PC-9 (cell line): ENCODE data around the gene EML6. TPM values are rescaled to one million over a fixed set of nuclear protein-coding genes. Genes with fewer than 3 reads are reported as not detected.

Experiments used
- BruUV-seq: library from RNA; stranded (reverse); fragments of 400-500 nt; replicated peaks from 2 replicates; lab custom pipeline; 2021; lab: Mats Ljungman, UMichigan
- CTCF ChIA-PET: fragments of 300-600 bp; sonication (Branson Sonifier 250); formaldehyde crosslinking; loops from one replicate; lab custom pipeline; 2022; ENCODE audit warnings: antibody characterized with exemption; lab: Charles Lee
- POLR2A ChIA-PET: fragments of 300-600 bp; sonication (Branson Sonifier 250); formaldehyde crosslinking; loops from one replicate; lab custom pipeline; 2022; ENCODE audit warnings: antibody characterized with exemption; ENCODE audit not compliant: unreplicated experiment; lab: Charles Lee
- DNase-seq, 2 experiments: peaks; one replicate each; pipeline versions ENCODE4 v3.0.0 to v3.0.0-alpha.2; 2015 to 2022; ENCODE audit warnings: mixed read lengths in 1 of 2
- H2AFZ ChIP-seq: fragments of 200-600 bp; sonication (generic); 2 replicates; pipeline ENCODE4 v1.8.1; 2017; ENCODE audit warnings: antibody characterized with exemption
- H3F3A ChIP-seq: fragments of 200-600 bp; sonication (generic); 2 replicates; pipeline ENCODE4 v1.8.1; 2017; ENCODE audit warnings: antibody characterized with exemption, mild to moderate bottlenecking, low read depth; ENCODE audit not compliant: insufficient read depth
- H3K27ac ChIP-seq: fragments of 200-600 bp; sonication (generic); 2 replicates; pipeline ENCODE4 v1.6.1; 2016; ENCODE audit warnings: mixed run types
- H3K27me3 ChIP-seq: fragments of 200-600 bp; sonication (generic); 2 replicates; pipeline ENCODE4 v1.6.1; 2016; ENCODE audit warnings: low read depth, mixed run types; ENCODE audit not compliant: insufficient read depth
- H3K36me3 ChIP-seq: fragments of 200-600 bp; sonication (generic); 2 replicates; pipeline ENCODE4 v1.6.1; 2016; ENCODE audit warnings: low read depth, mixed run types
- H3K4me1 ChIP-seq: fragments of 200-600 bp; sonication (generic); replicated peaks from 2 replicates; pipeline ENCODE4 v1.6.1; 2016; ENCODE audit warnings: mixed run types; ENCODE audit not compliant: insufficient read depth
- H3K4me2 ChIP-seq: fragments of 200-600 bp; sonication (generic); 2 replicates; pipeline ENCODE4 v1.6.1; 2017; ENCODE audit warnings: mixed run types
- H3K4me3 ChIP-seq: fragments of 200-600 bp; sonication (generic); 2 replicates; pipeline ENCODE4 v1.6.1; 2016; ENCODE audit warnings: mixed run types
- H3K79me2 ChIP-seq: fragments of 200-600 bp; sonication (generic); 2 replicates; pipeline ENCODE4 v1.6.1; 2017; ENCODE audit warnings: low read depth, mixed run types
- H3K9me2 ChIP-seq: fragments of 200-600 bp; sonication (generic); 2 replicates; pipeline ENCODE4 v1.8.1; 2017; ENCODE audit warnings: mild to moderate bottlenecking; ENCODE audit not compliant: insufficient read depth
- H3K9me3 ChIP-seq: fragments of 200-600 bp; sonication (generic); 2 replicates; pipeline ENCODE4 v1.8.1; 2016; ENCODE audit warnings: low read depth; ENCODE audit not compliant: insufficient read depth
- H4K20me1 ChIP-seq: fragments of 200-600 bp; sonication (generic); 2 replicates; pipeline ENCODE4 v1.8.1; 2017; ENCODE audit not compliant: insufficient read depth
- CTCF ChIP-seq: fragments of 200-600 bp; sonication (generic); conservative IDR thresholded peaks from 2 replicates; pipeline ENCODE4 v1.6.1; 2017; ENCODE audit warnings: mixed run types, antibody characterized with exemption, mild to moderate bottlenecking, moderate library complexity
- EZH2 ChIP-seq: fragments of 200-600 bp; sonication (generic); IDR thresholded peaks from 2 replicates; pipeline ENCODE4 v1.8.0; 2017; ENCODE audit warnings: antibody characterized with exemption, low read depth
- intact Hi-C: fragments of 100-400 bp; cut with micrococcal nuclease; formaldehyde crosslinking; loops from one replicate; pipeline ENCODE4 v1.10.0; 2022; ENCODE audit not compliant: unreplicated experiment
- total RNA-seq: library from RNA; stranded (reverse); gene quantifications from 2 replicates; pipeline ENCODE4 v1.2.3, GENCODE V29; 2021

Gene EML6
- total RNA-seq, 1 experiment from 2014 or later: 3.7 TPM

DNA sequence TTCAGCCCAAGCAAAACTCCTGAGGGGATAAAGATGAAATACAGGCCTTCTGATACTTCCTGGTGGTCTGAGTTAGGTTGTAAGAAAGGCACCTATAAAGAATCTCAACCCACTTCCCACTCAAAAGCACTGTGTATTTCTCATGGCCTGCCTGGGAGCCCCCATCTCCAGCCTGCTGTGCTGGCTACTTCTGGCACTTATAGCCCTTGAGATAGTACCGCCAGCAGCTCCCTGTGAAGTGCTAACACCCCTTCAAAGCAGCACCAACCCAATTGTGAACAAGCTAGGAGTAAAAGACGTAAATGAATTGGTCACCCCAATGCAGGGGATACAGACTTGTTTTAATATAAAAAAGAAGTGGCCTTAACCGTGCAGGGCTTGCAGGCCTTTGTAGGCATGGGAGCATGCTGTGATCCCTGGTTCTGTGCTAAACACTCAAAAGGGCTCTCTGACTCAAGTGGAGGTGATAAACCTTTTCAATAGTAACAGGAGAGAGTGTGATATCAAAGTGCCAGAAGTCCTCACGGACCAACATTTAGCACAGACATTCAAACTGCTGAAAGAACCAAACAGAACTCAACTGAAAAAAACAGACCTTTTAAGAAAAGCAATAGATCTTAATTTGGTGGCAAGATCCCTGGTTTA lies 246.0 kb downstream of the EML6 start:
- DNase-seq: no peak
- H3F3A ChIP-seq: peaks cover 99% of the 10 kb centered on the region
- BruUV-seq: no TSS peak
- H3K27ac ChIP-seq: no peak overlapping the region
- H3K9me2 ChIP-seq: no peaks in the 10 kb centered on the region
- peaks cover 59% of the 10 kb centered on the region for H4K20me1 ChIP-seq
- TF ChIP-seq EZH2 (no peak), CTCF (no peak)
- CTCF ChIA-PET: interaction anchor here (0.6 kb wide), 2 partner anchors 114 to 123 kb away, joined by 3 read pairs; no protein-coding TSS in a partner anchor
- H3K27me3 ChIP-seq: no peaks in the 10 kb centered on the region
- H3K4me3 ChIP-seq: no peak overlapping the region
- H3K79me2 ChIP-seq: peaks cover 41% of the 10 kb centered on the region
- no peaks in the 10 kb centered on the region; the same call in 1 of the 2 replicates for H3K9me3 ChIP-seq
- POLR2A ChIA-PET: no interaction called here
- no peak overlapping the region for H2AFZ ChIP-seq
- H3K4me2 ChIP-seq: no peak overlapping the region
- H3K36me3 ChIP-seq: peaks cover 63% of the 10 kb centered on the region
- intact Hi-C loops: no loop called here
- no peaks in the 10 kb centered on the region for H3K4me1 ChIP-seq

DNA sequence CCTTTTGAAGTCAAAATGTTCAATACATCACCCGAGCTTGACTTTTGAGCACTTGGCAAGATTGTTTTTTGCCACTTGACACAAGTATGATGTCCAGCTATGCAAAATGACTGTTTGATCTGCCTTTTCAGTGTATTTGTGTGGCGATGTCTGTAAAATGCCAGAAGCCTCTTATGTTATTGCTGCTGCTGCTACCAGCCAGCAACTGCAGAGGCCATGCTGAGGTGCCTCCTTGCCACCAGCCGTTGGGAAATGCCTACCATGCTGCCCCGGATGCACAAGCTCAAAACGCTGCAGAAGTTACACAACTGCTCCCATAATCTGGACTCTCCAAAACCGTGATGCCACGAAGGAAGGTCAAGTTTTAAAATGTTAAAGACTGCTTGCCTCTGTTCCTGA lies 246.5 kb downstream of the EML6 start:
- H3K27ac ChIP-seq: no peak overlapping the region
- DNase-seq: no peak
- no peaks in the 10 kb centered on the region; the same call in 1 of the 2 replicates for H3K9me3 ChIP-seq
- no peak overlapping the region for H2AFZ ChIP-seq
- CTCF ChIA-PET: no interaction called here
- no peaks in the 10 kb centered on the region for H3K27me3 ChIP-seq
- peaks cover 99% of the 10 kb centered on the region for H3F3A ChIP-seq
- peaks cover 64% of the 10 kb centered on the region for H4K20me1 ChIP-seq
- intact Hi-C loops: loop anchor here (10.0 kb wide), 1 partner anchor 245 kb away; the partner anchor contains the start of gene EML6
- H3K4me1 ChIP-seq: no peaks in the 10 kb centered on the region
- POLR2A ChIA-PET: no interaction called here
- no TSS peak for BruUV-seq
- peaks cover 68% of the 10 kb centered on the region for H3K36me3 ChIP-seq
- TF ChIP-seq CTCF (no peak), EZH2 (no peak)
- no peaks in the 10 kb centered on the region for H3K9me2 ChIP-seq
- H3K4me2 ChIP-seq: no peak overlapping the region
- H3K79me2 ChIP-seq: peaks cover 46% of the 10 kb centered on the region
- H3K4me3 ChIP-seq: no peak overlapping the region

DNA sequence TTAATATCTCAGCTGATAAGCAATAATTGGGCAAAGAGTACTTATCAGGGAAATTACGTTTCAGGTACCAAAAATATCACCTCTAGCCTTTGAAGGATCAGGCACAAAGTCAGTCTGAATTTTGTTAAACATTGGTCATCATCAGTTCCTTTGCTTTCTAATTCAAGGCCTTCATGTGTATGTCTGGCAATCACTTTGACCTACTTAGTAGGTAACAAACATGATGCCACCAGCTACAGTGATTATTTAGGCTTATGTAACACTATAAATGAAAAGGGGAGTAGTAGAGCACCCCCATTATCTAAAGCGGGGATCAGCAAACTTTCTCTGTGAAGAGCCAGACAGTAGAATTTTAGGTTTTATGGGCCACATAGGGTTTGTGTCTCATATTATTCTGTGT lies 251.7 kb downstream of the EML6 start:
- Histone ChIP-seq H2AFZ (no peak overlapping the region), H3K79me2 (peaks cover 99% of the 10 kb centered on the region), H3K27me3 (no peaks in the 10 kb centered on the region), H3K4me1 (peaks cover 12% of the 10 kb centered on the region), H3K4me2 (no peak overlapping the region), H3K36me3 (peaks cover 94% of the 10 kb centered on the region), H4K20me1 (peaks cover 100% of the 10 kb centered on the region), H3F3A (peaks cover 100% of the 10 kb centered on the region), H3K9me2 (no peaks in the 10 kb centered on the region), H3K4me3 (no peak overlapping the region), H3K27ac (no peak overlapping the region), H3K9me3 (no peaks in the 10 kb centered on the region)
- ChIA-PET CTCF (no interaction called here), POLR2A (no interaction called here)
- intact Hi-C loops: loop anchor here (5.0 to 10.0 kb wide), 2 partner anchors 192 to 250 kb away; partner anchors contain the start of gene EML6
- TF ChIP-seq CTCF: no peak
- no peak for TF ChIP-seq EZH2
- no peak for DNase-seq
- no TSS peak for BruUV-seq
